ENCODE results near the gene SMYD3.

The SMYD3 gene

GRCh38 chr1:245872475-245872874, 634.6 kb downstream of the SMYD3 start:
- DNase-seq (ENCODE audit: low read depth in 2 of 2), result no peak

GRCh38 chr1:245871915-245872314, 635.2 kb downstream of the SMYD3 start:
- DNase-seq (ENCODE audit: low read depth in 2 of 2), result no peak

- no peak for DNase-seq (ENCODE audit: low read depth in 2 of 2)
These were observed 635.9 kb downstream of the SMYD3 start for GRCh38 chr1:245871191-245871590.

DNA sequence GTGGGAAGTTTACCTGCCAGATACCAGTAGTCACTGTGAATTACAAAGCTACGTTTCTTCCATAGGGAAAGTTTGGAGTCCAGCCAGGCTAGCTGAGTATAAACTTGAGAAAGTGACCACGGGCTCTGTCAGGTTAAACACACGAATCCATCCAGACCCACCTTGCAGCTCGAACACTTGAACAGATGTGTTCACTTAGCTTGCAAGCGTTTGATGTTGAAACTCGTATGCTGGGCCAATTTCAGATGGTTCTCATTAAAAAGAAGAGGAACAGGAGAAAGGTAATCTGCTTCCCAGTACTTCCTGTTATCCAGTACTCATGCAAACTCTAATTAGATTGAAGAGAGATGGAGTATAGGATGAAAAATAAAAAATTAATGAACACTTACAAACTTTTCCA, 636.4 kb downstream of the SMYD3 start:
- no peak for DNase-seq (ENCODE audit: low read depth in 2 of 2)

GRCh38 chr1:245869847-245870246, 637.2 kb downstream of the SMYD3 start:
- DNase-seq (ENCODE audit: low read depth in 2 of 2), result no peak

- DNase-seq (ENCODE audit: low read depth in 2 of 2), result no peak
These were observed 639.3 kb downstream of the SMYD3 start for GRCh38 chr1:245867738-245868137.

DNA sequence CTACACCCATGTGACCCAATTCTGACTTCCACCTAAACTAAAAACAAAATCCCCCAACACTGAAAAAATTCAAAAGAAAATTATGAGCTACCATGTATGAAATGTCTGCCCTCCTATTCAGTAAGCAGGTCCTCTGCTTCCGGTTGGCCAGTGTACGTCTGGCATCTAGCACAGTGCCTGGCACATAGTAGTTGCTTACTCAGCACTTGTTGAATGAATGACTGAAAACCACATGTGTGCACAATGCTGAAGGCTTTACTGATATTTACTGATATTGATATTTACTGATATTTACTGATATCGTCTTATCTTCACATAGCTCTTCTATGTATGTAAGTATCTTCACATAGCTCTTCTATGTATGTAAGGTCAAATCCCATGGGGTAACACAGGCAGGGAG, 642.2 kb downstream of the SMYD3 start:
- DNase-seq (ENCODE audit: low read depth in 2 of 2), result no peak

DNA sequence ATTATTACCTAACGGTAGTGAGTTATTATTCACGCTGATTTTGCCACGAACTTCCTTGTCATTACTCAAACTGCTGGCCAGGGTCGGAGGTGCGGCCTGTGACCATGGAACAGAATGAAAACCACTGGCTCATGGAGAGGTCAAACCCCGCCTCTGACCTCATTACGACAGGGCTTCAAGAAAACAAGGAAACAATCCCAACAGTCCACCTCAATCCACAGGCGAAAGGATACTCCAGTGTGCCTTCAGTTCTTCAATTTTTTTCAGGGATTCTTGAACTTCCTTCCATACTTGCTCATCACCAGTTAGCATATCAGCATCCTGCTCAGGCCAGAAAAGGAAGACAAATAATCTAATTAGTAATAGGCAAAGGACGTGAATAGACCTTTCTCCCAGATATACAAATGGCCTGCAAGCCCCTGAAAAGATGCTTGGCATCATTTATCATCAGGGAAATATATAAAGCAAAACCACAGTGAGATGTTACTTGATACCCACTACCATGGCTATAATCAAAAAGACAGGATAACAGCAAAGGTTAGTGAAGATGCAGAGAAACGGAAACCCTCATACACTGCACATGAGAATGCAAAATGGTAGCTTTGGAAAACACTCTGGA, 643.4 kb downstream of the SMYD3 start:
- DNase-seq (ENCODE audit: low read depth in 2 of 2), result no peak

GRCh38 chr1:245862812-245863540, 644.1 kb downstream of the SMYD3 start:
- DNase-seq (ENCODE audit: low read depth in 2 of 2), result no peak

GRCh38 chr1:245860657-245861544, 646.2 kb downstream of the SMYD3 start:
- no peak for DNase-seq (ENCODE audit: low read depth in 2 of 2)

DNA sequence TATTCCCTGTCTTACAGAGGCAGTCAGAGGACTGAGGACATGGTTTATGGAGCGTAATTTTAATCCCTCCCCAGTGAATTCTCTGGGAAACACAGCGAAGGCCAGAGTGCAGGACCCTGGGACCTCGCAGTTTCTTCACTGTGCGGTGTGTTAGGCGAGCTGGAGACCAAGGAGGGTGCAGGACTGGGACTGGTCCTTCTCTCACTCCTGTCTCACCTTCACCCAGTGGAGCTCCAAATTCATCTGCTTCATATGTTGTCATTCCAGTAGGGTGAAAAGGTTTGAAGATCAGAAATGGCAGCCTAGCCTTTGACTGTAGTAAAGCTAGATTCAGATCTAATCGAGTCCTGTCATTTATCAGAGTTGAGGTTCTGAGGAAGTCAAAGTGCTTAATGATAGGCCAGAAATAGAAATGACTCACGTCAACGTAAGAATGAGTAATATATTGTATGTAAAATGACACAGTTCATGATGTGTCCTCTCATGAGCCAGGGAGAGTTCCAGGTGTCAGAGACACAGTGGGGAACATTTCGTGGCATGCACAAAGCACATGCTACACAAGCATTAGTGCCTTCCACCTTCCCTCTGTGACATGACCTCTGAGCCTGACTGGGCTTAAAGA, 647.5 kb downstream of the SMYD3 start:
- no peak for DNase-seq (ENCODE audit: low read depth in 2 of 2)

DNA sequence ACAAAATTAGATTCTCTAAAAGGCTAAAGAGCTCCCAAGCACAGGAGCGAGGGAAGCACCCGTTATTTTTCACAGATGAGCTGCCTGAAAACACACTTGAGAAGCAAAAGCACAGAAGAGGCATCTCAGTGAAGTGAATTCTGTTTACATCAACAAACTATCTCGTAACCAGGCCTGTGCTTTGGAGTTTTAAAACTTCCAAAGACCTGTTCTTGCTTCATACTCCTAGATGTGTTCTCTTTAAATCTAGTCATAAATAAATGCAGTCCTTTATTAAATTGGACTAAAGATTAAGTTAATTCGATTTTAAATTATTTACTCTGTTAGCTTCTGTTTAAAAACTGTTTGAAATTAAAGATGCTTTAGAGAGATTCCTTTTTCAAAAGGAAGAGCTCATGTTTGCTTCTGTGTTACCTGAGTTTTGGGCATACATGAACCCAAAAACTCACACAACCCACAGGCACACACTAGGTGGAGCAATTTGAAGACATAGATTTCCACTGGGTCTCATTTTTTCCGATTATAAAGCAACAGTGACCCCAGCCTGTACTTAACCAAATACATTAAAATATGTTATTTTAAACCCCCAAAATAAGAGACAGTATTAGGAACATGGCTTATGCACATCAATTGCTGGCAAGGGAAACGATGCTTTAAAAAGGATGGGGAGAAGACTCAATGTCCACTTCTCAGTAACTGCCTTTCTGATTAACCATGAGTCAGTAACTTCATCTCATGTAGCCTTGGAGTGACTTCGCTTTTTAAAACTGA, 648.2 kb downstream of the SMYD3 start:
- DNase-seq (ENCODE audit: low read depth in 2 of 2), result no peak

DNA sequence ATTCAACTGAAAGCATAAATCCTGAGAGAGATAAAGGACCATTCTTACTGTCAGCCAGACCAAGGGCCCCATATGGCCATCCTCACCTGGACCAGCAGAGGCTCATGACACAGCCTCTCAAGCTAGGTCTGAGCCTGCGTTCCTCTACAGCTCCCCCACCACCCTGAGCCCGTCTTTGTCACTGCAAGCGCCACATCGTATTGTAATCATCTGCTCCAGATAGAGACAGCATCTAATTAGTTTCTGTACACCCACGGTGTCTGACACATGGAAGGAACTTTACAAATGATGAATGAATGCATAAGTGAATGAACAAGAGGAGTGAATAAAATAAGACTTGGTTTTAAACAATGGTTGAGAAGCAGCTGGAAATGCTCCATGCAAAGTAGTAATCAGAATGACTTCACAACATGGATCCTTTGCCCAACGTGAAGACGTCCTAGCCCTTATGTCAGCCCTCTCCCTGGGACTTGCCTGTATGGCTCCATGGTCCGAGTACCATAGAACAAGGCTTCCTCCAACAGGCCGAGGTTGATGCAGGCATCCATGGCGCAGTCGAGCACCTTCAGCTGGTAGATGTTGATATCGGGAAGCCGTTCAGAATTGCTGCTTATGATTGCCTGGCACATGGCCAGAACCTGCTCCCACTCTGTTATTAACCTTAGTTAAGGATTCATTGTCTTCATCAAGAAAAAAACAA, 648.9 kb downstream of the SMYD3 start:
- no peak for DNase-seq (ENCODE audit: low read depth in 2 of 2)

DNA sequence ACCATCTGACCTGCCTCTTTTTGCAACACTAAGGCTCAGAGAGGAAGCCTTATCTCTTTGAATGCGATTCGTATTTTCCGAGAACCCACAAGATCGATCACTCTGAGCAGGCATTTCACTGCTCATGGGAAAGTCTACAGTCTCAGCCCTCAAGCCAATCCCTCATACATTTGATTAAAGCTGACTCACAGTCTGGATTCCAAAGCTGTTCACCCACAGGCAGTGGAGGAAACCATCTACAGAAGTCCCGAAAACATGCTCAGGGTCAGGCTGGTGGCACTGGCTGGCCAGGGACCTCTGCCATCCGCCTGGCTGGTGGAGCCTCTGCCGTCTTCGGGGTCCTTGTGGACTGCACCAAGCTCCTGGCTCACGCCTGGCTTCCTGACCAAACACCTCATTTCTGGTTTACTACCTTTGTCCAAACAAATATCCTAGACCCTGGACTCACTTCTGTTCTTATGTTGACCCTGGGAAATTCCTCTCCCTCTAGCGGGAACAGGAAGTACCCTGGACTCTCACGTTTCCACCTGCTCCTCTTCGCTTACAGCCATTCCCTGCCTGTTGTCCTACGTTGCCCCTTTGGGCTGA, 650.0 kb downstream of the SMYD3 start:
- no peak for DNase-seq (ENCODE audit: low read depth in 2 of 2)

GRCh38 chr1:245855846-245856730, 651.0 kb downstream of the SMYD3 start:
- no peak for DNase-seq (ENCODE audit: low read depth in 2 of 2)

DNA sequence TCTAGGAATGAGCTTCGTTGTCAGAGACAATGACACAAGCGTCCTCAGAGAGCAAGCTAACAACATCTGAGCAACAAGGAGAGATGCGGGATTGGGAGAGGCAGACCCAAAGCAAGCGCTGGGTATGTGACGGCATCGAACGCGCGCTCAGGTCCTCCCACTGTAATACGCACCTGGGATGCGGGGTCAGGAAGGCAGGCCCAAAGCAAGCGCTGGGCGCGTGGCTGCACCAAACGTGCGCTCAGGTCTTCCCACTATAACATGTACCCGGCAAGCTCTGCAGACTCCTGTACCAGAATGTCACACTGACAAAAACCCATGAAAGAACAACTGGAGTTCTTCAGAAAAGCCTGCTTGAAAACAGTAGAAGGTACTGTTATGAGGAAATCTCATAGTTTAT, 653.8 kb downstream of the SMYD3 start:
- DNase-seq (ENCODE audit: low read depth in 2 of 2), result no peak

DNA sequence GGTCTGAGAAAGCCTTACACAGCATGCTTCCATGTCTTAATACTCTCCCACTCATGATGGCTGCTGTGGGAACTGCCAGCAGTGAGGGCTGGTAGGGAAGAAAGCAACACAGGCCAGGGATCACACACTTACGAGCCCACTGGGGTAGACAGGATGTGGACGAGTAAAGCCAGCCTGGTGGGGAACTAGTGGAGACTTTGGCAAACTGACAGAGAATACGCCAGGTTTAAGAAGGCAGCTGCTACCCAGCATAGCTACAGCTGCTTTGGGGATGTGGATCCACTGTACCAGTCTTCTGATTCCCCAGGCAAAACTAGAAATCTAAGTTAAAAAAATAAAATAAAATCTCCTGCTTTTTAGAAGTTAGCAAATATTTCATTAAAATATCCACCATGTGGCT, 664.0 kb downstream of the SMYD3 start:
- no peak for DNase-seq (ENCODE audit: low read depth in 2 of 2)

GRCh38 chr1:245842106-245842505, 665.0 kb downstream of the SMYD3 start:
- no peak for DNase-seq (ENCODE audit: low read depth in 2 of 2)

DNA sequence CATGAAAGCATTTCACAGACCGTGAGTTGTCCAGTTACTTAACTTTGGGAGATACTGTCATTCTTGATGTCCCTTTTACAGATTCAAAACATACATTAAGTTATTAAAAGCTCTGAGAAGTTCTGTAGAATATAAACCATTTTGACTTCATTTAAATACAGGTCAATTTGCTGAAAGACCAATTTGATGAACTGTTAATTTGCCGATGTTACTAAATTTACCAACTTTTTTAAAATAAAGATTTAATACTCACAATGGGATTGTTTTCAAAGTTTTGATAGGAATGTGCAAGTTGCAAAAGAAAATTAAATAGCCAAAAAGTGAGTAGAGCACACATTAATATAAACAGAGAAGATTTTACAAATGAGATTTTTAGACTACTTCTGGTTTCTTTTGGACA, 666.1 kb downstream of the SMYD3 start:
- no peak for DNase-seq (ENCODE audit: low read depth in 2 of 2)
